ENCODE results near the gene SMYD3. TPM values are rescaled to one million over a fixed set of nuclear protein-coding genes. Genes with fewer than 3 reads are reported as not detected.

SMYD3 gene
- total RNA-seq, 1 donor from 2014 or later: 22.3 TPM

GRCh38 chr1:246161626-246162025 lies 345.5 kb downstream of the SMYD3 start:
- no peaks in the 10 kb centered on the region for H3K9me3 ChIP-seq
- intact Hi-C loops (cut with DNase I): no loop called here
- no peaks in the 10 kb centered on the region for H3K36me3 ChIP-seq
- H3K27me3 ChIP-seq: no peaks in the 10 kb centered on the region
- no peak overlapping the region for H3K4me3 ChIP-seq
- H3K27ac ChIP-seq: no peak overlapping the region
- DNase-seq (ENCODE audit: extremely low spot score in 2 of 2): no peak
- peaks cover 5% of the 10 kb centered on the region for H3K4me1 ChIP-seq
- TF ChIP-seq POLR2A (IDR thresholded peaks at IDR 0.05) (no peak), POLR2AphosphoS5 (IDR thresholded peaks at IDR 0.05; ENCODE audit: insufficient read depth in 1 of 2, low read depth in 1 of 2) (no peak)

GRCh38 chr1:246160905-246161304 lies 346.2 kb downstream of the SMYD3 start:
- no peak for TF ChIP-seq POLR2A (IDR thresholded peaks at IDR 0.05)
- TF ChIP-seq POLR2AphosphoS5 (IDR thresholded peaks at IDR 0.05; ENCODE audit: insufficient read depth in 1 of 2, low read depth in 1 of 2): no peak
- no peak for TF ChIP-seq CTCF (IDR thresholded peaks at IDR 0.05)
- intact Hi-C loops (cut with DNase I): no loop called here
- Histone ChIP-seq H3K4me3 (no peak overlapping the region), H3K27ac (no peak overlapping the region), H3K36me3 (no peaks in the 10 kb centered on the region), H3K9me3 (no peaks in the 10 kb centered on the region), H3K27me3 (no peaks in the 10 kb centered on the region), H3K4me1 (peaks cover 11% of the 10 kb centered on the region)
- no peak for DNase-seq (ENCODE audit: extremely low spot score in 2 of 2)

- H3K4me1 ChIP-seq: peaks cover 13% of the 10 kb centered on the region
- no peak overlapping the region for H3K4me3 ChIP-seq
- TF ChIP-seq POLR2AphosphoS5 (IDR thresholded peaks at IDR 0.05; ENCODE audit: insufficient read depth in 1 of 2, low read depth in 1 of 2) (no peak), POLR2A (IDR thresholded peaks at IDR 0.05) (no peak), CTCF (IDR thresholded peaks at IDR 0.05) (no peak)
- no peaks in the 10 kb centered on the region for H3K36me3 ChIP-seq
- no peak for DNase-seq (ENCODE audit: extremely low spot score in 2 of 2)
- intact Hi-C loops (cut with DNase I): no loop called here
- H3K27me3 ChIP-seq: no peaks in the 10 kb centered on the region
- no peak overlapping the region for H3K27ac ChIP-seq
- H3K9me3 ChIP-seq: no peaks in the 10 kb centered on the region
Measured at GRCh38 chr1:246160374-246160773, 346.7 kb downstream of the SMYD3 start.

GRCh38 chr1:246159279-246160227 lies 347.5 kb downstream of the SMYD3 start:
- TF ChIP-seq CTCF (IDR thresholded peaks at IDR 0.05) (no peak), POLR2AphosphoS5 (IDR thresholded peaks at IDR 0.05; ENCODE audit: insufficient read depth in 1 of 2, low read depth in 1 of 2) (no peak), POLR2A (IDR thresholded peaks at IDR 0.05) (no peak)
- Histone ChIP-seq H3K9me3 (no peaks in the 10 kb centered on the region), H3K27me3 (no peaks in the 10 kb centered on the region), H3K4me1 (peaks cover 13% of the 10 kb centered on the region), H3K4me3 (no peak overlapping the region), H3K27ac (no peak overlapping the region), H3K36me3 (no peaks in the 10 kb centered on the region)
- DNase-seq (ENCODE audit: extremely low spot score in 2 of 2): no peak
- intact Hi-C loops (cut with DNase I): no loop called here

GRCh38 chr1:246158131-246158530 lies 348.9 kb downstream of the SMYD3 start:
- TF ChIP-seq CTCF (IDR thresholded peaks at IDR 0.05) (no peak), POLR2AphosphoS5 (IDR thresholded peaks at IDR 0.05; ENCODE audit: insufficient read depth in 1 of 2, low read depth in 1 of 2) (no peak), POLR2A (IDR thresholded peaks at IDR 0.05) (no peak)

More at GRCh38 chr1:246158131-246158530, 348.9 kb downstream of the SMYD3 start:
- H3K4me3 ChIP-seq: no peak overlapping the region
- H3K36me3 ChIP-seq: no peaks in the 10 kb centered on the region
- H3K27me3 ChIP-seq: no peaks in the 10 kb centered on the region
- DNase-seq (ENCODE audit: extremely low spot score in 2 of 2): no peak
- H3K27ac ChIP-seq: no peak overlapping the region
- H3K4me1 ChIP-seq: peaks cover 13% of the 10 kb centered on the region
- intact Hi-C loops (cut with DNase I): no loop called here
- H3K9me3 ChIP-seq: no peaks in the 10 kb centered on the region
